Mesothelial cell of epicardium (in vitro differentiated cells): ENCODE results near the gene CX3CR1. TPM values are rescaled to one million over a fixed set of nuclear protein-coding genes. Genes with fewer than 3 reads are reported as not detected.

Source experiments
- DNase-seq, 2 experiments: peaks; one replicate each; pipeline ENCODE4 v3.0.0; 2021; ENCODE audit warnings: low spot score in 2 of 2; ENCODE audit not compliant: unreplicated experiment in 2 of 2
- H3K27ac Mint-ChIP-seq: 2 replicates; pipeline ENCODE4 v1.8.0; 2021; ENCODE audit warnings: mixed read lengths
- H3K27me3 Mint-ChIP-seq: 2 replicates; pipeline ENCODE4 v1.8.0; 2021; ENCODE audit warnings: low read depth, mixed read lengths
- H3K36me3 Mint-ChIP-seq: 2 replicates; pipeline ENCODE4 v1.8.0; 2021; ENCODE audit warnings: mixed read lengths
- H3K4me1 Mint-ChIP-seq: 2 replicates; pipeline ENCODE4 v1.8.0; 2021; ENCODE audit warnings: mixed read lengths
- H3K4me3 Mint-ChIP-seq: 2 replicates; pipeline ENCODE4 v1.8.0; 2021; ENCODE audit warnings: mild to moderate bottlenecking, moderate library complexity, mixed read lengths
- H3K9me3 Mint-ChIP-seq: 2 replicates; pipeline ENCODE4 v1.8.0; 2021; ENCODE audit warnings: mixed read lengths
- total RNA-seq: library from RNA; stranded (reverse); gene quantifications from 3 replicates; pipeline ENCODE4 v1.2.1, GENCODE V29; 2021
- TF ChIP-seq, protein P1 (sequence below): fragments of 200-600 bp; sonication (generic); IDR thresholded peaks from one replicate; pipeline ENCODE4 v1.5.0; 2021; ENCODE audit warnings: antibody characterized with exemption; ENCODE audit not compliant: unreplicated experiment

The CX3CR1 gene
- total RNA-seq, 1 donor from 2014 or later: 0.22 TPM

DNA sequence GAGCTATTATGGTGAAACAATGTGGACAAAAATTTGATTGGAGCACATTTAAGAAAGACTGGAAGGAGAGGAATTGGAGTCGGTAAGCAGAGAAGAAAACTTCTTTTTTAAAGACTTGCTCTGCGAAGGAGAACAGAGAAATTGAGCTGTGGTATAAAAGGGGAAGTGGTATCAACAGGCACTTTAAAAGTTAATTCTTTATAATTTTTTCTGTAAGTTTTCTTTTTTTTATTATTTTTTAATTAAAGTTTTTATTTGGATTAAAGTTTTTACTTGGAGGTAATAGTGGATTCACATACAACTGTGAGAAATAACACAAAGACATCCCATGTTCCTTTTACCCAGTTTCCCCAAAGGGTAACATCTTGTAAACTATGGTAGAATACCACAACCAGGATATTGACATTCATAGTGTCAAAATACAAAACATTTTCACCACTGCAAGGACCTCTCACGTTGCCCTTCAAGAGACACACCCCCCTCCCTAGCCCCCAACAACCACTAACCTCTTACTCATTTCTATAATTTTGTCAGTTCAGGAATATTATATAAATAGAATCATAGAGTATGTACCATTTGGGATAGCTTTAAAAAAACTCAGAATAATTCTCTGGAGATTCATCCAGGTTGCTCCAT lies 53.6 kb downstream of the CX3CR1 start:
- Mint-ChIP-seq H3K36me3 (no peaks in the 10 kb centered on the region), H3K27me3 (peaks cover 7% of the 10 kb centered on the region), H3K27ac (no peak overlapping the region), H3K4me3 (no peak overlapping the region), H3K4me1 (no peaks in the 10 kb centered on the region), H3K9me3 (peaks cover 10% of the 10 kb centered on the region)
- TF ChIP-seq, protein P1, sequence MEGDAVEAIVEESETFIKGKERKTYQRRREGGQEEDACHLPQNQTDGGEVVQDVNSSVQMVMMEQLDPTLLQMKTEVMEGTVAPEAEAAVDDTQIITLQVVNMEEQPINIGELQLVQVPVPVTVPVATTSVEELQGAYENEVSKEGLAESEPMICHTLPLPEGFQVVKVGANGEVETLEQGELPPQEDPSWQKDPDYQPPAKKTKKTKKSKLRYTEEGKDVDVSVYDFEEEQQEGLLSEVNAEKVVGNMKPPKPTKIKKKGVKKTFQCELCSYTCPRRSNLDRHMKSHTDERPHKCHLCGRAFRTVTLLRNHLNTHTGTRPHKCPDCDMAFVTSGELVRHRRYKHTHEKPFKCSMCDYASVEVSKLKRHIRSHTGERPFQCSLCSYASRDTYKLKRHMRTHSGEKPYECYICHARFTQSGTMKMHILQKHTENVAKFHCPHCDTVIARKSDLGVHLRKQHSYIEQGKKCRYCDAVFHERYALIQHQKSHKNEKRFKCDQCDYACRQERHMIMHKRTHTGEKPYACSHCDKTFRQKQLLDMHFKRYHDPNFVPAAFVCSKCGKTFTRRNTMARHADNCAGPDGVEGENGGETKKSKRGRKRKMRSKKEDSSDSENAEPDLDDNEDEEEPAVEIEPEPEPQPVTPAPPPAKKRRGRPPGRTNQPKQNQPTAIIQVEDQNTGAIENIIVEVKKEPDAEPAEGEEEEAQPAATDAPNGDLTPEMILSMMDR: no peak
- no peak for DNase-seq

DNA sequence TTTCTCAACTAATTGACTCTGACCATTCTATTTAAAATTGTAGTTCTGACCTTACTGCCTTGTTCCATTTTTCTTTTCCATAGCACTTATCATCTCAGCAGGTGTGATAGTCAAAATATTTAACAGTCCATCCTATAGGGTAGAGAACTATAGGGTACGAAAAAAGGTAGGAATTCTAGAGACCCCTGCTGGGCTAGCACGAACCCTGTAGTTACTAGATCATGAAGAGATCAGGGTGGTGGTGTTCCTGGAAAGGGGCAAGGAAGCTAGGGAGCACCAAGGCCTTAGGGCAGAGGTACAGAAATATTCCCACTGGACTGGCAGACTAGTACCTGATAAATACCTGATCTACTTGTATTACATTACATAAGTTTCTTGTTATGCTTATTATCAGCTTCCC lies 55.5 kb downstream of the CX3CR1 start:
- Mint-ChIP-seq H3K4me1 (no peaks in the 10 kb centered on the region), H3K36me3 (no peaks in the 10 kb centered on the region), H3K27ac (no peak overlapping the region), H3K9me3 (no peaks in the 10 kb centered on the region), H3K4me3 (no peak overlapping the region), H3K27me3 (no peaks in the 10 kb centered on the region)
- no peak for DNase-seq
- TF ChIP-seq, protein P1: no peak

- no peaks in the 10 kb centered on the region for H3K9me3 Mint-ChIP-seq
- H3K4me1 Mint-ChIP-seq: no peaks in the 10 kb centered on the region
- no peak overlapping the region for H3K27ac Mint-ChIP-seq
- H3K4me3 Mint-ChIP-seq: no peak overlapping the region
- no peaks in the 10 kb centered on the region for H3K36me3 Mint-ChIP-seq
- TF ChIP-seq, protein P1: no peak
- no peak for DNase-seq
- H3K27me3 Mint-ChIP-seq: peaks cover 3% of the 10 kb centered on the region
These were observed 56.9 kb downstream of the CX3CR1 start for GRCh38 chr3:39222939-39223338.

DNA sequence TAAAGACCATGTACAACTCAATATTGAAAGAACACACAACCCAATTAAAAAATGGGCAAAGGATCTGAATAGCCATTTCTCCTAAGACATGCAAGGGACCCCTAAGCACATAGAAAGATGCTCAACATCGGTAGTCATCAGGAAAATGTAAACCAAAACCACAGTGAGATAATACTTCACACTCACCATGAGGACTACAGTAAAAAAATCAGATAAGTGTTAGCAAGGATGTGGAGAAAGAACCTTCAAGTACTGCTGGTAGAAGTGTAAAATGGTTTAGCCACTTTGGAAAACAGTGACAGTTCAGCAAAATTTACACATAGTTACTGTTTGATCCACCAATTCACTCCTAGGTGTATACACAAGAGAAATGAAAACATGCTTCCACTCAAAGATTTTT lies 57.4 kb downstream of the CX3CR1 start:
- Mint-ChIP-seq H3K4me1 (no peaks in the 10 kb centered on the region), H3K4me3 (no peak overlapping the region), H3K36me3 (no peaks in the 10 kb centered on the region), H3K27ac (no peak overlapping the region), H3K27me3 (peaks cover 5% of the 10 kb centered on the region), H3K9me3 (no peaks in the 10 kb centered on the region)
- TF ChIP-seq, protein P1: no peak
- DNase-seq: no peak

- no peak for DNase-seq
- H3K9me3 Mint-ChIP-seq: no peaks in the 10 kb centered on the region
- TF ChIP-seq, protein P1: no peak
- peaks cover 14% of the 10 kb centered on the region for H3K27me3 Mint-ChIP-seq
- H3K36me3 Mint-ChIP-seq: no peaks in the 10 kb centered on the region
- H3K4me3 Mint-ChIP-seq: no peak overlapping the region
- H3K4me1 Mint-ChIP-seq: no peaks in the 10 kb centered on the region
- H3K27ac Mint-ChIP-seq: no peak overlapping the region
These were observed 58.7 kb downstream of the CX3CR1 start for GRCh38 chr3:39221141-39221530.
